ENCODE results near the gene SNAPIN. TPM values are rescaled to one million over a fixed set of nuclear protein-coding genes. Genes with fewer than 3 reads are reported as not detected.

The SNAPIN gene
- total and polyA plus RNA-seq, 9 donors, result 31.6 to 70.2 (median 39.5) TPM

- no peak for TF ChIP-seq POLR2A (IDR thresholded peaks at IDR 0.05)
- TF ChIP-seq CTCF (IDR thresholded peaks at IDR 0.05), result no peak
- no peak for TF ChIP-seq EP300 (IDR thresholded peaks at IDR 0.05)
- DNase-seq, result no peak
- no peaks in the 10 kb centered on the region for H3K27me3 ChIP-seq
- intact Hi-C loops (cut with DNase I), result no loop called here
- H3K36me3 ChIP-seq, result no peaks in the 10 kb centered on the region
- peaks cover 3% of the 10 kb centered on the region for H3K4me1 ChIP-seq (ENCODE audit: insufficient read depth)
- peak overlapping the region in 1 of 2 donors; percentile 6 for H3K27ac ChIP-seq
- no peaks in the 10 kb centered on the region for H3K9me3 ChIP-seq
- no peak overlapping the region for H3K4me3 ChIP-seq
Observed at GRCh38 chr1:153643816-153644215, 14.7 kb upstream of the SNAPIN start.

GRCh38 chr1:153646672-153647345 is 11.7 kb upstream of the SNAPIN start:
- 80 to 91% (median 81%) methylated on average over 5 of the region's 5 CpGs for WGBS, 3 donors
- TF ChIP-seq CTCF (IDR thresholded peaks at IDR 0.05), result no peak
- TF ChIP-seq POLR2A (IDR thresholded peaks at IDR 0.05), result no peak
- TF ChIP-seq EP300 (IDR thresholded peaks at IDR 0.05), result no peak
- peak in 1 of 5 donors; percentile 25 for DNase-seq
- intact Hi-C loops (cut with DNase I), result no loop called here
- Histone ChIP-seq H3K36me3 (no peaks in the 10 kb centered on the region), H3K4me3 (no peak overlapping the region), H3K9me3 (no peaks in the 10 kb centered on the region), H3K4me1 (ENCODE audit: insufficient read depth) (peaks cover 3% of the 10 kb centered on the region), H3K27me3 (no peaks in the 10 kb centered on the region), H3K27ac (no peak overlapping the region)

GRCh38 chr1:153647346-153647714 is 11.2 kb upstream of the SNAPIN start:
- intact Hi-C loops (cut with DNase I), result no loop called here
- no peak overlapping the region for H3K4me3 ChIP-seq
- no peaks in the 10 kb centered on the region for H3K36me3 ChIP-seq
- no peak for TF ChIP-seq CTCF (IDR thresholded peaks at IDR 0.05)
- no peak for TF ChIP-seq POLR2A (IDR thresholded peaks at IDR 0.05)
- TF ChIP-seq EP300 (IDR thresholded peaks at IDR 0.05), result no peak
- peak in 1 of 5 donors; percentile 13 for DNase-seq
- peaks cover 3% of the 10 kb centered on the region for H3K4me1 ChIP-seq (ENCODE audit: insufficient read depth)
- H3K27me3 ChIP-seq, result no peaks in the 10 kb centered on the region
- no peak overlapping the region for H3K27ac ChIP-seq
- H3K9me3 ChIP-seq, result no peaks in the 10 kb centered on the region
- 34 to 50% (median 49%) methylated on average over 2 of the region's 2 CpGs for WGBS, 3 donors

- 64 to 81% (median 75%) methylated on average over 10 of the region's 10 CpGs for WGBS, 3 donors
- no peak overlapping the region for H3K27ac ChIP-seq
- intact Hi-C loops (cut with DNase I), result no loop called here
- H3K4me1 ChIP-seq (ENCODE audit: insufficient read depth), result peaks cover 3% of the 10 kb centered on the region
- H3K27me3 ChIP-seq, result no peaks in the 10 kb centered on the region
- no peaks in the 10 kb centered on the region for H3K36me3 ChIP-seq
- H3K4me3 ChIP-seq, result no peak overlapping the region
- peak in 1 of 5 donors; percentile 28 for DNase-seq
- TF ChIP-seq EP300 (IDR thresholded peaks at IDR 0.05) (no peak), CTCF (IDR thresholded peaks at IDR 0.05) (no peak), POLR2A (IDR thresholded peaks at IDR 0.05) (no peak)
- H3K9me3 ChIP-seq, result no peaks in the 10 kb centered on the region
Observed at GRCh38 chr1:153648000-153648643, 10.4 kb upstream of the SNAPIN start.

Data from ovary (tissue), 9 donors.